ENCODE measurements around the gene ARHGAP42. TPM values are rescaled to one million over a fixed set of nuclear protein-coding genes. Genes with fewer than 3 reads are reported as not detected.
A peak's percentile ranks its signal among the peaks of the same experiment; 100 is the strongest.

Gene ARHGAP42
- total and polyA plus RNA-seq, 12 donors, result 2.5 to 25.0 (median 11.5) TPM

GRCh38 chr11:101031713-101032112, 344.6 kb downstream of the ARHGAP42 start:
- H3K27ac ChIP-seq, result no peak overlapping the region
- no peaks in the 10 kb centered on the region for H3K4me1 ChIP-seq (replicated peaks in 1 of 2)
- H3K36me3 ChIP-seq (replicated peaks in 1 of 2), result no peaks in the 10 kb centered on the region
- 86 to 87% (median 87%) methylated on average over 3 of the region's 3 CpGs for WGBS, 4 donors
- intact Hi-C loops (cut with DNase I), result no loop called here
- no peaks in the 10 kb centered on the region for H3K27me3 ChIP-seq
- TF ChIP-seq POLR2A (IDR thresholded peaks at IDR 0.05) (no peak), CTCF (IDR thresholded peaks at IDR 0.05) (no peak)
- H3K4me3 ChIP-seq, result no peak overlapping the region
- DNase-seq, result no peak
- H3K9me3 ChIP-seq (replicated peaks in 1 of 3), result no peaks in the 10 kb centered on the region

GRCh38 chr11:101032991-101033390, 345.9 kb downstream of the ARHGAP42 start:
- intact Hi-C loops (cut with DNase I), result no loop called here
- H3K27ac ChIP-seq, result no peak overlapping the region

GRCh38 chr11:101034076-101034475, 347.0 kb downstream of the ARHGAP42 start:
- Histone ChIP-seq H3K36me3 (replicated peaks in 1 of 2) (no peaks in the 10 kb centered on the region), H3K4me3 (no peak overlapping the region), H3K4me1 (replicated peaks in 1 of 2) (no peaks in the 10 kb centered on the region), H3K27ac (peak overlapping the region in 1 of 5 donors; percentile 24), H3K9me3 (replicated peaks in 1 of 3) (no peaks in the 10 kb centered on the region), H3K27me3 (no peaks in the 10 kb centered on the region)
- intact Hi-C loops (cut with DNase I), result no loop called here
- TF ChIP-seq POLR2A (IDR thresholded peaks at IDR 0.05) (no peak), CTCF (IDR thresholded peaks at IDR 0.05) (no peak)
- peak in 6 of 7 donors; percentile 35 to 84 (median 47) for DNase-seq
- 32 to 48% (median 44%) methylated on average over 4 of the region's 4 CpGs for WGBS, 4 donors

More at GRCh38 chr11:101032991-101033390, 345.9 kb downstream of the ARHGAP42 start:
- TF ChIP-seq CTCF (IDR thresholded peaks at IDR 0.05), result no peak
- no peak for TF ChIP-seq POLR2A (IDR thresholded peaks at IDR 0.05)
- Histone ChIP-seq H3K4me1 (replicated peaks in 1 of 2) (no peaks in the 10 kb centered on the region), H3K4me3 (no peak overlapping the region), H3K27me3 (no peaks in the 10 kb centered on the region), H3K9me3 (replicated peaks in 1 of 3) (no peaks in the 10 kb centered on the region), H3K36me3 (replicated peaks in 1 of 2) (no peaks in the 10 kb centered on the region)
- no peak for DNase-seq

DNA sequence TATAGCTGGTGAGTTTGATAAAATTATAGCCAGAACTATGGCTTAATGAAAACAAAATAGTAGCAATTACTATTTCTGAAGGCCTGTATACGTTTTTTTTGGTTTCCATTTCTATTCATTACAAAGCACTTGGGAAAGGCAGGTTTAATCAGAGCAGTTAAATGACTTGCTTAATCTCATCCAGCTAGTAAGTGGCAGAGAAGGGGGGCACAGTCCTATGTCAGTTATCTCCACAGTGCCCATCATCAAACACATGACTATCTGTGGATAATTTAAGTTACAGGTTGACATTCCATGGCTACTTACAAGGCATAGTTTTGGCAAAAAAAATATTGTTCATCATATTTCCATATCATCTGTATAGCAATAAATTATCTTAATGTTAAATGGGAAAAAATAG, 348.8 kb downstream of the ARHGAP42 start:
- Histone ChIP-seq H3K4me3 (no peak overlapping the region), H3K9me3 (replicated peaks in 1 of 3) (no peaks in the 10 kb centered on the region), H3K4me1 (replicated peaks in 1 of 2) (no peaks in the 10 kb centered on the region), H3K36me3 (replicated peaks in 1 of 2) (no peaks in the 10 kb centered on the region), H3K27me3 (no peaks in the 10 kb centered on the region), H3K27ac (no peak overlapping the region)
- intact Hi-C loops (cut with DNase I), result no loop called here
- no peak for DNase-seq
- TF ChIP-seq CTCF (IDR thresholded peaks at IDR 0.05) (no peak), POLR2A (IDR thresholded peaks at IDR 0.05) (no peak)
- 59 to 84% (median 80%) methylated on average over 1 of the region's 1 CpG for WGBS, 4 donors

Small RNA genes lying within 50 kb of the gene (small RNA-seq; reads per million reads assigned to genes)
- gene RN7SL222P, result 0 reads per million in 2 donors

Measured in adrenal gland (tissue), 12 donors.